HepG2 (cell line): ENCODE results near the gene ZNF428. TPM values are rescaled to one million over a fixed set of nuclear protein-coding genes. Genes with fewer than 3 reads are reported as not detected.

Experiments
- EED ChIP-seq: sonication (generic); formaldehyde crosslinking; IDR thresholded peaks from 2 replicates; pipeline ENCODE4 v1.5.0; 2020; ENCODE audit warnings: mild to moderate bottlenecking, missing genetic modification reagents
- FOXJ3 ChIP-seq: sonication (generic); formaldehyde crosslinking; IDR thresholded peaks from 2 replicates; pipeline ENCODE4 v1.4.0; 2020; ENCODE audit warnings: missing genetic modification reagents, mild to moderate bottlenecking, borderline replicate concordance
- FOXP1 ChIP-seq, 2 experiments: fragments of 450-650 bp in 1 of 2; IDR thresholded peaks; 2 replicates each; pipeline ENCODE4 v1.6.1; 2017 to 2018; ENCODE audit warnings: antibody characterized with exemption in 1 of 2
- IRF2 ChIP-seq: IDR thresholded peaks from 2 replicates; pipeline ENCODE4 v1.6.1; 2018; ENCODE audit warnings: missing genetic modification reagents, missing compliant biosample characterization
- KLF15 ChIP-seq: sonication (generic); formaldehyde crosslinking; IDR thresholded peaks from 2 replicates; pipeline ENCODE4 v1.8.1; 2023; ENCODE audit warnings: borderline replicate concordance, mild to moderate bottlenecking, inconsistent platforms, missing genetic modification reagents, mixed read lengths
- SOX13 ChIP-seq, 3 experiments: fragments of 450-650 bp in 1 of 3; sonication (generic) in 1 of 3; formaldehyde crosslinking in 1 of 3; IDR thresholded peaks in 2 of 3; conservative IDR thresholded peaks in 1 of 3; 2 replicates each; pipeline versions ENCODE4 v1.5.0 to v1.6.1; 2016 to 2020; ENCODE audit warnings: antibody characterized with exemption in 1 of 3, mild to moderate bottlenecking in 1 of 3, missing compliant biosample characterization in 1 of 3, missing genetic modification reagents in 1 of 3, moderate library complexity in 1 of 3
- SP5 ChIP-seq: IDR thresholded peaks from 2 replicates; pipeline ENCODE4 v1.6.1; 2016; ENCODE audit warnings: low read depth, borderline replicate concordance
- TCF12 ChIP-seq, 2 experiments: fragments of 450-650 bp in 1 of 2; sonication (generic) in 1 of 2; formaldehyde crosslinking in 1 of 2; IDR thresholded peaks; 2 replicates each; pipeline versions ENCODE4 v1.6.1 to v1.8.0; 2017 to 2022; ENCODE audit warnings: antibody characterized with exemption in 1 of 2, mild to moderate bottlenecking in 1 of 2, missing genetic modification reagents in 1 of 2, moderate library complexity in 1 of 2
- THAP9 ChIP-seq: sonication (generic); formaldehyde crosslinking; IDR thresholded peaks from 2 replicates; pipeline ENCODE4; 2020; ENCODE audit warnings: missing genetic modification reagents, mild to moderate bottlenecking, borderline replicate concordance
- U2AF1 ChIP-seq: fragments of 200-400 bp; formaldehyde crosslinking; optimal IDR thresholded peaks from 2 replicates; pipeline ENCODE3; 2017; ENCODE audit warnings: mild to moderate bottlenecking, low read depth, low read length
- ZNF501 ChIP-seq: sonication (generic); formaldehyde crosslinking; IDR thresholded peaks from 2 replicates; pipeline ENCODE4 v1.5.1; 2020; ENCODE audit warnings: mild to moderate bottlenecking, moderate library complexity, missing genetic modification reagents
- ZNF549 ChIP-seq: sonication (generic); formaldehyde crosslinking; IDR thresholded peaks from 2 replicates; pipeline ENCODE4 v1.5.0; 2020; ENCODE audit warnings: missing genetic modification reagents
- ZNF646 ChIP-seq: sonication (generic); formaldehyde crosslinking; IDR thresholded peaks from 2 replicates; pipeline ENCODE4 v1.9.0; 2021; ENCODE audit warnings: mild to moderate bottlenecking, missing genetic modification reagents
- polyA plus RNA-seq, 8 experiments: library from polyadenylated mRNA; depleted of rRNA in 3 of 8; stranded (reverse) in 7 of 8; unstranded in 1 of 8; fragments of >200 nt; fragmentation: Illumina TruSeq in 4 of 8; extraction: Trizol in 4 of 8; gene quantifications; 2 replicates each; pipeline versions ENCODE4 v1.2.1 to v1.2.3, GENCODE V29; 2011 to 2016; ENCODE audit warnings: low read depth in 4 of 8, missing spikeins in 1 of 8, mixed read lengths in 1 of 8; ENCODE audit not compliant: insufficient read depth in 1 of 8
- total RNA-seq, 5 experiments: library from RNA; depleted of rRNA; stranded (reverse); fragments of >200 nt; fragmentation: Illumina TruSeq; extraction: Trizol; gene quantifications; 2 replicates each; pipeline ENCODE4 v1.2.3, GENCODE V29; 2016; ENCODE audit warnings: low read depth in 1 of 5

The ZNF428 gene
- total and polyA plus RNA-seq, 2 of the 13 experiments (the other 11 are each of a cell fraction or from before 2014, with no cell fraction given): 10.4 to 26.9 TPM

GRCh38 chr19:43638214-43638994, 19.0 kb upstream of the ZNF428 start (continued):
- TF ChIP-seq ZNF646 (CRISPR knock-in tag) (no peak), U2AF1 (no peak), IRF2 (CRISPR knock-in tag) (no peak), SP5 (no peak), SOX13 (IDR thresholded peaks at IDR 0.05) (no peak), SOX13 (CRISPR knock-in tag; conservative IDR thresholded peaks at IDR 0.05 in 1 of 2, IDR thresholded peaks at IDR 0.05 in 1 of 2) (no peak), ZNF549 (CRISPR knock-in tag) (no peak), TCF12 (IDR thresholded peaks at IDR 0.05) (no peak), TCF12 (CRISPR knock-in tag; IDR thresholded peaks at IDR 0.05) (no peak), FOXJ3 (no peak), ZNF501 (CRISPR knock-in tag) (no peak), THAP9 (CRISPR knock-in tag) (no peak), FOXP1 (IDR thresholded peaks at IDR 0.05) (no peak), FOXP1 (CRISPR knock-in tag; IDR thresholded peaks at IDR 0.05) (no peak), KLF15 (CRISPR knock-in tag) (no peak), EED (CRISPR knock-in tag) (no peak)
